BLaER1 (cell line): ENCODE data around the gene LNX2.
A peak's percentile ranks its signal among the peaks of the same experiment; 100 is the strongest.

Experiments used
- H3K27ac ChIP-seq: shearing (Covaris generic); formaldehyde crosslinking; 2 replicates; pipeline ENCODE4 v1.8.1; 2022
- H3K27me3 ChIP-seq: shearing (Covaris generic); formaldehyde crosslinking; 2 replicates; pipeline ENCODE4 v1.8.1; 2022
- H3K36me3 ChIP-seq: shearing (Covaris generic); formaldehyde crosslinking; 2 replicates; pipeline ENCODE4 v1.8.1; 2022
- H3K4me1 ChIP-seq: shearing (Covaris generic); formaldehyde crosslinking; 2 replicates; pipeline ENCODE4 v1.8.1; 2022
- H3K4me2 ChIP-seq: shearing (Covaris generic); formaldehyde crosslinking; 2 replicates; pipeline ENCODE4 v1.8.1; 2022
- H3K4me3 ChIP-seq: shearing (Covaris generic); formaldehyde crosslinking; 2 replicates; pipeline ENCODE4 v1.8.1; 2022
- H3K9ac ChIP-seq: shearing (Covaris generic); formaldehyde crosslinking; 2 replicates; pipeline ENCODE4 v1.8.1; 2022
- H3K9me3 ChIP-seq: shearing (Covaris generic); formaldehyde crosslinking; 2 replicates; pipeline ENCODE4 v1.8.1; 2022
- H4K20me1 ChIP-seq: shearing (Covaris generic); formaldehyde crosslinking; 2 replicates; pipeline ENCODE4 v1.8.1; 2022
- Cebpa-rat ChIP-seq: shearing (Covaris generic); IDR thresholded peaks from 2 replicates; pipeline ENCODE4 v1.8.1; 2022

LNX2 gene

GRCh38 chr13:27599845-27600553 lies 20.3 kb downstream of the LNX2 start:
- Histone ChIP-seq H3K9me3 (peaks cover 3% of the 10 kb centered on the region; the same call in 1 of the 2 replicates), H3K27me3 (no peaks in the 10 kb centered on the region), H3K27ac (no peak overlapping the region), H4K20me1 (peaks cover 55% of the 10 kb centered on the region), H3K36me3 (peaks cover 4% of the 10 kb centered on the region; the same call in 1 of the 2 replicates), H3K9ac (no peak overlapping the region), H3K4me2 (no peak overlapping the region), H3K4me3 (no peak overlapping the region), H3K4me1 (peaks cover 2% of the 10 kb centered on the region)
- TF ChIP-seq Cebpa-rat, result no peak

GRCh38 chr13:27599096-27599495 lies 21.2 kb downstream of the LNX2 start:
- Histone ChIP-seq H3K4me2 (no peak overlapping the region), H3K4me1 (peaks cover 7% of the 10 kb centered on the region), H4K20me1 (peaks cover 62% of the 10 kb centered on the region)

GRCh38 chr13:27595055-27595811 lies 25.1 kb downstream of the LNX2 start:
- Histone ChIP-seq H4K20me1 (peaks cover 81% of the 10 kb centered on the region), H3K9ac (no peak overlapping the region), H3K27me3 (no peaks in the 10 kb centered on the region), H3K4me2 (peak overlapping the region; percentile 13; the same call in 1 of the 2 replicates), H3K9me3 (no peaks in the 10 kb centered on the region), H3K36me3 (no peaks in the 10 kb centered on the region), H3K4me3 (no peak overlapping the region), H3K27ac (no peak overlapping the region), H3K4me1 (peaks cover 7% of the 10 kb centered on the region)
- no peak for TF ChIP-seq Cebpa-rat

More at GRCh38 chr13:27599096-27599495, 21.2 kb downstream of the LNX2 start:
- H3K9ac ChIP-seq, result no peak overlapping the region
- H3K27ac ChIP-seq, result no peak overlapping the region
- TF ChIP-seq Cebpa-rat, result no peak
- peaks cover 1% of the 10 kb centered on the region; the same call in 1 of the 2 replicates for H3K9me3 ChIP-seq
- H3K36me3 ChIP-seq, result peaks cover 2% of the 10 kb centered on the region; the same call in 1 of the 2 replicates
- H3K4me3 ChIP-seq, result no peak overlapping the region
- no peaks in the 10 kb centered on the region for H3K27me3 ChIP-seq

GRCh38 chr13:27593267-27593666 lies 27.1 kb downstream of the LNX2 start:
- Histone ChIP-seq H4K20me1 (peaks cover 63% of the 10 kb centered on the region), H3K9ac (no peak overlapping the region), H3K4me1 (peaks cover 7% of the 10 kb centered on the region), H3K27ac (no peak overlapping the region), H3K4me3 (no peak overlapping the region), H3K27me3 (no peaks in the 10 kb centered on the region), H3K9me3 (peaks cover 8% of the 10 kb centered on the region), H3K4me2 (no peak overlapping the region), H3K36me3 (no peaks in the 10 kb centered on the region)
- no peak for TF ChIP-seq Cebpa-rat

GRCh38 chr13:27592865-27593264 lies 27.5 kb downstream of the LNX2 start:
- Histone ChIP-seq H3K9ac (no peak overlapping the region), H3K4me1 (peaks cover 8% of the 10 kb centered on the region), H3K27me3 (no peaks in the 10 kb centered on the region), H3K4me3 (no peak overlapping the region), H4K20me1 (peaks cover 59% of the 10 kb centered on the region), H3K9me3 (peaks cover 10% of the 10 kb centered on the region), H3K36me3 (no peaks in the 10 kb centered on the region), H3K4me2 (no peak overlapping the region), H3K27ac (no peak overlapping the region)
- no peak for TF ChIP-seq Cebpa-rat

GRCh38 chr13:27588405-27588804 lies 31.9 kb downstream of the LNX2 start:
- Histone ChIP-seq H3K9ac (no peak overlapping the region), H3K27ac (no peak overlapping the region), H3K4me2 (no peak overlapping the region), H3K4me3 (no peak overlapping the region), H4K20me1 (peaks cover 56% of the 10 kb centered on the region), H3K4me1 (peaks cover 32% of the 10 kb centered on the region), H3K36me3 (no peaks in the 10 kb centered on the region), H3K27me3 (no peaks in the 10 kb centered on the region), H3K9me3 (peaks cover 10% of the 10 kb centered on the region)
- TF ChIP-seq Cebpa-rat, result no peak

GRCh38 chr13:27587095-27587746 lies 33.1 kb downstream of the LNX2 start:
- Histone ChIP-seq H3K9me3 (peaks cover 10% of the 10 kb centered on the region), H3K4me2 (peak overlapping the region; percentile 58)
- no peak for TF ChIP-seq Cebpa-rat

GRCh38 chr13:27583645-27584044 lies 36.7 kb downstream of the LNX2 start:
- H3K27ac ChIP-seq, result no peak overlapping the region
- H3K27me3 ChIP-seq, result no peaks in the 10 kb centered on the region
- no peak overlapping the region for H3K4me3 ChIP-seq
- no peak overlapping the region for H3K9ac ChIP-seq
- H3K9me3 ChIP-seq, result peaks cover 5% of the 10 kb centered on the region
- peaks cover 34% of the 10 kb centered on the region for H3K4me1 ChIP-seq
- H4K20me1 ChIP-seq, result peaks cover 30% of the 10 kb centered on the region
- peak overlapping the region; percentile 53 for H3K4me2 ChIP-seq
- TF ChIP-seq Cebpa-rat, result no peak
- H3K36me3 ChIP-seq, result peaks cover 6% of the 10 kb centered on the region

More at GRCh38 chr13:27587095-27587746, 33.1 kb downstream of the LNX2 start:
- H3K4me1 ChIP-seq, result peaks cover 34% of the 10 kb centered on the region
- no peak overlapping the region for H3K9ac ChIP-seq
- H3K27ac ChIP-seq, result peak overlapping the region; percentile 23; the same call in 1 of the 2 replicates
- no peaks in the 10 kb centered on the region for H3K27me3 ChIP-seq
- peaks cover 45% of the 10 kb centered on the region for H4K20me1 ChIP-seq
- H3K4me3 ChIP-seq, result no peak overlapping the region
- H3K36me3 ChIP-seq, result no peaks in the 10 kb centered on the region

GRCh38 chr13:27578121-27579030 lies 42.0 kb downstream of the LNX2 start:
- Histone ChIP-seq H3K27ac (no peak overlapping the region), H3K36me3 (peaks cover 20% of the 10 kb centered on the region), H3K27me3 (no peaks in the 10 kb centered on the region), H3K4me3 (no peak overlapping the region), H3K9ac (no peak overlapping the region), H4K20me1 (peaks cover 1% of the 10 kb centered on the region; the same call in 1 of the 2 replicates), H3K4me1 (peaks cover 2% of the 10 kb centered on the region), H3K9me3 (no peaks in the 10 kb centered on the region), H3K4me2 (no peak overlapping the region)
- TF ChIP-seq Cebpa-rat, result no peak
